Activated CD8-positive, alpha-beta memory T cell treated with anti-CD3 and anti-CD28 coated beads for 36 hours (primary cell): ENCODE measurements around the gene NTRK3. TPM values are rescaled to one million over a fixed set of nuclear protein-coding genes. Genes with fewer than 3 reads are reported as not detected.

ENCODE experiments used
- CTCF ChIA-PET: fragments of 350-600 bp; sonication (Branson Sonifier 250); formaldehyde crosslinking; loops from one replicate; lab custom pipeline; 2021; ENCODE audit warnings: antibody characterized with exemption; lab: Charles Lee
- POLR2A ChIA-PET: fragments of 350-600 bp; sonication (Branson Sonifier 250); formaldehyde crosslinking; loops from one replicate; lab custom pipeline; 2021; ENCODE audit warnings: antibody characterized with exemption; lab: Charles Lee
- total RNA-seq, 2 experiments: library from RNA; stranded (reverse); gene quantifications; one replicate each; pipeline ENCODE4 v1.2.3, GENCODE V29; 2021

NTRK3 gene
- total RNA-seq, 2 experiments from 2014 or later, result not detected

DNA sequence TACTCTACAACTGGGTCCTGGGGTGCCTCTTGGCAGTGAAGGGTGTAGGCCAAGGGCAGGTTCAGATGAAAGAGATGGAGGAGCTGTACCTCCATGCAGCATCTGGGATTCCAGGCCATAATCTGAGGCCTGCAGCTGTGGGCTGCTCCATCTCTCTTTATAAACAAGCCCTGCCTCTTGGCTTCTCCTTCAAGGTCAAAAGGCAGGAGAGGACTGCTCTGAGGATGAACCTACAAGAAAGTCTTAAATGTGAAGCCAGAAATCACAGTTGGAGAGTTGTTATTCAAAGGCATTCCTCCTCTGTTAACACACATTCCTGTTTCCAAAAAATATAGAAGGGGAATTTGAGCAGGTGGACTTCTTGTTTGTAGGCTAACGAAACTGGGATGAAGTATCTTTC, 355.5 kb downstream of the NTRK3 start:
- POLR2A ChIA-PET, result no interaction called here
- CTCF ChIA-PET, result no interaction called here

DNA sequence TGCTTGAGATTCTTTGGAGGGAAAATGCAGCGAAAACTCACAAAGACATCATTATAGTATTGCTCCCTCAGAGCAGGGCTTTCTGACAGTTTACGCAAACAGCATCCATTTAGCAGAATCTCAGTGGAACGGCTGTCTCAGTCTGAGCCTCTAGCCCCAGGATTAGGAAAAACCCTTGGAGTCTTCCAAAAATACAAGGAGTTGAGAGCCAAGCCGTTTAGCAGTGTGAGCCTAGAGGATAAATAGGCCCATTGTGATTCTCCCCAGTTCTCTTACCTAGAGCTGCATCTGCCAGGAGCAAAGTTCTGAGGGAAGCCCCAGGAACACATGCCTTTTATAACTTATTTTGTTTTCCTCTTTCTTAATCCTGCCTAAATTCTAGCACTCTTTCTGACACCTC, 359.6 kb downstream of the NTRK3 start:
- ChIA-PET POLR2A (no interaction called here), CTCF (no interaction called here)

DNA sequence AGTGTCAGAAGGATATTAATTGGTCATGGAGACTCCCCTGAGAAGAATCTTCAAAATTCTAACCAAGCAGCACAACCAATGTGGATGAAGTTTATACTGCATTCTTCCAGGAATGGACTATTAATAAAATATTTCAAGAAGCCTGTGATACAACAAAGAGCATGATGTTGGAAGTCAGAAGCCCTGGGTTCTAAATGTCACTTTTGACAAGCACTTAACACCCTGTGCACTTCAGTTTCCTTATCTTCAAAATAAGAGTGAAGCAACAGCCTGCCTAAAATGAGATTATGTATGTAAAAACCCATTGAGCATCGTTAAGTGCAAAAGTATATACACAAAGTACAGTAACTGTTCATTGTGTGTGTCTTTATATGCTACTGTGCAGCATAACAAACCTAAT, 369.4 kb downstream of the NTRK3 start:
- POLR2A ChIA-PET, result no interaction called here
- CTCF ChIA-PET, result no interaction called here

DNA sequence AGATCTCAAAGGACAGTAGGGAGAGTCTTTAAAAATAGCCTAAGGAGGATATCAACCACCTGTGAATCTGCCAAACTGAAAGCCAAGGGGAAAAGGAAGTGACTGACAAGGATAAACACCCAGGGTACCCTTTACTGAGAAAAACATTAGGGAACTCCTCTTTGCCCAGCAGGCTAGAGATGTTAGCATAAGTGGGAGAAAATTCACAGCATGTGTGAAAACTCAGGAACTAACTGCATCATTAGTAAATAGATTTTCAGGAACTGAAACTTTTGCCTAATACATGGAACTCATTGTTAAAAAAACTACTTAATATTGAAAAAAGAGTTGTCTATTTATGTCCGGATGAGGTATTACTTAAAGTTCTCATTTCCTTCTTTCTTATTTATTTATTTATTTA, 375.5 kb downstream of the NTRK3 start:
- CTCF ChIA-PET, result no interaction called here
- POLR2A ChIA-PET, result no interaction called here

DNA sequence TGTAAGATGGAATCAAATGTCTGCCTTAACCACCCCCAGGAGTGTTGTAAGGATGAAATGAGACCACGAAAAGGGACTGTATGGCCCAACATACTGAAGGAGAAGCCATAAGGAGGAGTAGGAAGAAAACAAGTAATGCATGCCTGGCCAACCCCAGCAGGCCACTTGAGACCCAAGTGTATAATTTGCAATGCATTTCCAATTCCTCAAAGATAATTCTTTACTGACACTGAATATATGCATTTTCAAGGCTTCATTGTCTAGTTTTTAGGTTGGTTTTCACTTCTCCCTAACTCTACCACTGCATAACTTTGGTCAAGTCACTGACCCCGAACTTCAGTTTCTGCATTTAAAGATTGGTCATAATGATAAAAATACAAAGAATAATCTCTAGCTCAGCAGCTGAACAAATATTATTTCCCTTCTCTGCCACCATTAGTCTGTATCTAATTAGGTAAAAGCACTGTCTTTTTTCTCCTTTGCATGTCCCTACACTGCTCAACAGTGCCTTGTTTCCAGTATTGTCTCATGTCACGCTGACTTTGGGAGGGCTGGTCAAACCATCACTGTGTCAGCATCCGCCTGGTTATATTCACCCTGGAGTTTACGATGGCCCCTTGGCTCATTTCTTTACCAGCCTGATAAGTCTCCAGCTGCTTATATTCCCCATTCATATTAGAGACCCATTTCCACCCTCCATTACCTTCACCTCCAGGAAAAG, 378.6 kb downstream of the NTRK3 start:
- POLR2A ChIA-PET, result no interaction called here
- CTCF ChIA-PET, result no interaction called here

DNA sequence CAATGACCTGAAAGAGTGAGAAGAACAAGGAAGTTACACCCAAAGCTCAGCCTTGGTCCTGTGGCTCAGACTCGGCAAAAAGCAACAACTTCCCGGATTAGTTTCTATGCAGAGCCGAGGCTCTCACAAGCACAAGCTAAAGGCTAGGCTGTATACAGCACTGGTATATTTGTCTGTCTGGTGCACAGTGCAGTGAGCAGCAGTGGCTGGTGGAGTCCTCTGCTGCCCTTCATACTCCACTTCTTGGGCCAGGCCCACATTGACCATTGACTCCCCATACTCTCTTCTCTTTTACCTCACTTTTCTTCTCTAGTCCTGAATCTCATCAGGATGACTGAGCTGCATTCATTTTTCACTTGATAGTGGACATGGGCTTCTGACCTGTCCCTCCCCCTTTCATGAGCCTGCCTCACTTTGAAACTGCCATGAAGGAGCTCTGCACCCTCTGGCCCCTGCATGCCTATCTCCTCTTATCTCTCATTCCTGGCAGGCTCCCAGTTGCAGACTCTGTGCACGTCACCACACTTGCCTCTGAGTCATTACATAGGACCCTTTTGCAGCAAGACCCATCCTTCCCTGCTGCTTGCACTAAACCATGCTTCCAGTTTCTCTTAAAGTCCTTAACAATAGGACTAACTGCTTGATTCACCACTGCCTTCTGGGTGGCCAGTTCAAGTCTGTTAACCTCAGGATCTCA, 379.3 kb downstream of the NTRK3 start:
- CTCF ChIA-PET, result no interaction called here

DNA sequence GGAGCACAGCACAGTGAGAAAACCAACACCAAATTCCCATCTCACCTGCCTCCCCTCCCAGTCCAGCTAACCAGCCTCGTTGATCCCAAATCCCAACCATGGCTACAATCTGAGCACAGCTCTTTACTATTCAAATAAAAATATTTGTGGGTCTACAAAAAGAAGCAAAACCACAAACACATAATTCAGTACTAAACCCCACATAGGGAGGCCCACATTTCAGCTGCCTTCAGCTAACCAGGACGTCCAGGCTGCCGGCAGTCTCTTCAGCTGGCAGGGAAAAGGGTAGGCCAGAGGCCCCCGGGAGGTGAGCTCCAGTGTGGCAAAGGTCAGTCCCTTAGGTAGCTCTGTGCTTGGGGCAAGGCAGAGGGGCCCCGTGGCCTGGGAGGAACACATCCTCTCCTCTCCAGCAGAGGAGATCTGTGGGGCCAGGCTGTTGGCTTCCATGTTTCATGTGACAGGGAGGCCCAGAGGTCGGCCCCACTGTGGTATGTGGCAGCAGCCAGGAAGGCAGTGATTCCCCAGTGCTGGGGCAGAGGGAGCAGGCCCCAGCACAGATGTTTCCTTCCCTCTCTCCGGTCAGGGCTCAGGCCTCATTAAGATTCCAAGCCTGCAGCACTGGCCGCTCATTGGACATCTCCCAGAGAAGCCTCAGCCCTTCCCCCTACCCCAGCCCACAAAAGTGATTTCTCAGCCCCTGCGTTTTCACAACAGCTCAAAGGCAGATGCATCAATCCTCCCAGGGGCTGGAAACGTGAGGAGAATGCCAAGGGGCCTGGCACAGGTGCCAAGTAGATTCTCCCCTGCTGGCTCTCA, 381.4 kb downstream of the NTRK3 start:
- POLR2A ChIA-PET, result no interaction called here

More for the DNA sequence above, 379.3 kb downstream of the NTRK3 start:
- POLR2A ChIA-PET, result no interaction called here

DNA sequence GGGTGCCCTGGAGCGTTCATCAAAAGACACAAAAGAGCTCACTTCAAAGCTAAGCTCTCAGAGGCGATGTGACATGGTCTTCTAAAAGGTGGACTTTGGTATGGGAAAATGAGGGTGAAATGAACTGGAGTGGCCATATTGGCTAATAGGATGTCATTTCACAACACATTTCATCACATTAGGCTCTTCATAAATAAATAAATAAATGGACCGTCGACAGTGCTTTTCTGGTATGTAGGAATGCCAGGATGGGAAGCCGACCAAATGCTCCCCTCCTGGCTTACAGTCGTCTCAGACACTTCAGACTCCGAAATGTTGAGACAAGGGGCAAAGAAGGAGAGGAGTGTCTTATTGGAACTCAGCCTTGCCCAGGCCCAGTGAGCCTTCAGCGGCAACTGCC, 383.0 kb downstream of the NTRK3 start:
- ChIA-PET POLR2A (no interaction called here), CTCF (no interaction called here)

More for the DNA sequence above, 381.4 kb downstream of the NTRK3 start:
- CTCF ChIA-PET, result no interaction called here

DNA sequence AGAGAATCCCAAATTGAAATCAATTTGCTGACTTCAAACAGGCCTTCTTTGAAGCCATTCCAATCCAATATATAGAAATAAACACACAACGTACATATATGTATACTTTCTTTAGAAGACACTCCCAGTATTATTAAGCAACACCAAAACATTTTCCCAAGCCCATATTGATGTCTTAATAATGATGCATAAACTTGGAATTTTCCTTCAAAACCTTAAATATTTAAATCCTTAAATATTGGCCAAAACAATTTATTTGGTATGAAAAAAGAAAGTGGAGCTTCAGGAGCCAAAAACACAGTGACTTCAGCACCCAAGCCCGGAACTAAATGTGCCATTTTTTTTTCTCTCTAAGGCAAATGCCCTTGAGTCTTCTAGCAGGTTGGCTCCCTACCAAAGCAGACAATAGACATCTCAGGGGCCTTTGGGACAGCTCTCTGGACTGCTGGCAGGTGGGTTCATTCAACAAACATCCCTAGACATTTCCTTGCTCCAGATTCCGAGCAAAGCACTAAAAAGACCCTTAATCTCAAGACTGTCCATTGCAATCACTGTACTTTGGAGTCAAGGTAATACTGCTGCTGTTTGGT, 384.7 kb downstream of the NTRK3 start:
- ChIA-PET CTCF (no interaction called here), POLR2A (no interaction called here)

DNA sequence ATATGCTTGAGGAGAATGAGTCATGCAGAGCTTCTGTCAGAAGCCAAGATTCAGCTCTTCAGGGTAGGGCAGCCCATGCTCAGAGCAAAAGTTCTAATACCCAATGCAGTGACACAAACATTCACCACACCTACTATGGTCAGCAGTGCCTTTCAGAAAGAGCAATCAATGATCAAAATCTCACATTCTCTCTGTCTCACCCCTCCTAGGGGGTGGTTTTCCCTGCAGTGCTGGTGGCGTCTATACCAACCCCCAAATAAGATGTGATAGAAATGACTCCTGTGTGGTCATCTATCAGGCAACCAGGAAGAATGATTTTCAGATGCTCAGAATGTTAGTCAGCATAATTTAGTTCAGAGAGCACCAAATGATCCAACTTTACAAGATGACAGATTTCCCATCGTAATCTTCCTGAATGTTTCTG, 385.3 kb downstream of the NTRK3 start:
- ChIA-PET POLR2A (no interaction called here), CTCF (no interaction called here)

DNA sequence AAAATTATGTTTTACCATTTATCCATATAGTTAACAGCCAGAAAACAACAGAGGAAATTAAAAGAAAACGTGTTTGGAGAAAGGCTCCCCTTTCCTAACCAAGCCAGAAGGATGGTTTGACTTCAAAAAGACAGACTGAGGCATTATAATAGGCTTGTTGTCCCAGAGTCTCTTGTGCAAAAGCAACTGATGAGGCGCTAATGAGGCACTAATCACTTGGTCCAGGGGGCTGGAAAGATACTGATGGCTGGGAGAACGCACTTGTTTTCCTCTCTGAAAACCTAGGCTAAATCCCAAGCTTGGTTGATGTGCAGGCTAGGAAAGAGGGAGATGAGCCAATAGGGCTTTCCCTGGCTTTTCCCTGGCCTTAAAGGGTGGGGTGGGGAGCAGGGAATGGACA, 389.6 kb downstream of the NTRK3 start:
- CTCF ChIA-PET, result no interaction called here
- POLR2A ChIA-PET, result no interaction called here

DNA sequence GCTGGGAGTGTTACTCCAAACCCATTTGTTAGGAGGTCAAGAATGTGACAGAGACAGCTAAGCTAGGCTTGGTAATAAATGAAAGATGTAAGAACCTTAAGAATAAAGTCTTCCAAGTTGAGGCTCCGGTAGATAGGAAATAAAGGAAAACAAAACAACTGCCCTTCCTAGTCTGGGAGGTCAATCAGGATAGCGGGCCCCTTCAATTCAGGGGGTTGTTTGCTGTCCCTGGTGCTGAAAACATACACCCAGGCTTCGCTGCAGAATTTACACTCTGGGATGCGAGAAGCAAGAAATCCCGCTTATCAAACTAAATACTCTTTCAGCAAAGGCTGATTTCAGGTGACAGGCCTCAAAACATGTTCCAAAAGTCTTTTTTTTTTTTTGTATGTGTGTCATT, 393.4 kb downstream of the NTRK3 start:
- POLR2A ChIA-PET, result no interaction called here
- CTCF ChIA-PET, result no interaction called here

DNA sequence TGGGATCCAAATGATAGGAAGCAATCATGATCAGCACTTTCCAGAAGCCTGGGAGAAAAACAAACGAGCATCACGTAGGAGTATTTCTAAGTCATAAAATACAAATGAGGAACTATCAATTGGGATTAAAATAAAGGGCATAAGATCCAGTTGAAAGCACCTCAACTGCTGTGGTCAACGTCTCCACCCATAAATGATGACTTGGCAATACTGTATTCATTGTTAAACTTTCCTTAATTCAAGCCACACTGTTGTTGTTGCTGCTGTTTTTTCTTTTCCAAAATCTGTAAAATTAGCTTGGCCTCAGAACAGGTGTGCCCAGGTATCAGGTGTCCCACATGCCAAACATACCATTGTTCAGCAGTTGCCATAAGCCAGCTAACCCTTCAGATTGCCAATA, 395.8 kb downstream of the NTRK3 start:
- ChIA-PET CTCF (no interaction called here), POLR2A (no interaction called here)

DNA sequence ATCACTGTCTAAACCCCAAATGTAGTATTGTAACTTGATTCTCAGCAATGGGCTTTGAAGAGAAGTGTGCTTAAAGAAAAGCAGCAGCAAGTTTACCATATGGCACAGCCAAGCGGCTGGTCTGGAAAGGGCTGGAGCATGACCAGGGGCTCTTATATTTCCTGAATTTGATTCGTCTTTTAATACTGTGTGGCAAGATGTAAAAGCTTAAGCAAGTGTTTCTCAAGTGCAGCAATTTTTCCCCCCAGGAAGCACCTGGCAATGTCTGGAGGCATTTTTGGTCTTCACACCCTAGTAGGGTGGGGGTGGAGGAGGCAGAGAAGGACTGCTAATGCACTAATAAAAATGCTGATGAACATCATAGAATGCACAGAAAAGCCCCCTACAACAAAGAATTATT, 397.9 kb downstream of the NTRK3 start:
- POLR2A ChIA-PET, result no interaction called here
- CTCF ChIA-PET, result no interaction called here

DNA sequence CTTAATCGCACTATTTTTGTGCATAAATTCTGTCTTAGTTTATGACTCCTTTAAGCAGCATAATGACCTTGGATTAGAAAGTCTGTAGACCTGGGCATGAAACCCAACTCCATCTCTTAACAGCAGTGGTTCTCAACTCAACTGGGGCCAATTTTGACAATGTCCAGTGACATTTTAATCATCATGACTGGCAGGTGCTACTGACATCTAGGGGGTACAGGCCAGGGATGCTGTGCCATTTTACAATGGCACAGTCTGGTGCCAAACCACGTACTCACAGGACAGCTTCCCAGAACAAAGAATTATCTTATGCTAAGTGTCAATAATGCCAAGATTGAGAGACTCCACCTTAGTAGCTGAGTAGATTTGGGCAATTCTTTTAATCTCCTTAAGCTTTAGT, 405.0 kb downstream of the NTRK3 start:
- CTCF ChIA-PET, result no interaction called here

DNA sequence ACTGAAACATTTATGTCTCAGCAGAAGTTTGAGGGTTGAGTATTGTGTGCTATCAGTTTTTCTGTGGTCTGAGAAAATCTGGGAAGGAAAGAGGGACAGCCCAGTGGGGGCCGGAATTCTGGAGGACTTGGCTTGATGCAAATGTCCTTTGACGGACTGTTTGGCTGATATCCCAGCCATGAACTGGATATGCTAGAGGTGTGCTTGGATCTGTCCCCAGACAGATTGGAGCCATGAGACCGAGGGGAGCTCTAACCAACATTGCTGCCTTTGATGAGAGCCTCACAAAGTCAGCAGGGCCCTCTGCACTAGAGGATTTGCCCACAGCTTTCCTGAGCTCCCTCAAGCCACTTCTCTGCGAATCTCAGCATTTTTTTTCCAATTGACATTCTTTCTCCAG, 405.6 kb downstream of the NTRK3 start:
- ChIA-PET POLR2A (no interaction called here), CTCF (no interaction called here)

More for the DNA sequence above, 405.0 kb downstream of the NTRK3 start:
- POLR2A ChIA-PET, result no interaction called here

DNA sequence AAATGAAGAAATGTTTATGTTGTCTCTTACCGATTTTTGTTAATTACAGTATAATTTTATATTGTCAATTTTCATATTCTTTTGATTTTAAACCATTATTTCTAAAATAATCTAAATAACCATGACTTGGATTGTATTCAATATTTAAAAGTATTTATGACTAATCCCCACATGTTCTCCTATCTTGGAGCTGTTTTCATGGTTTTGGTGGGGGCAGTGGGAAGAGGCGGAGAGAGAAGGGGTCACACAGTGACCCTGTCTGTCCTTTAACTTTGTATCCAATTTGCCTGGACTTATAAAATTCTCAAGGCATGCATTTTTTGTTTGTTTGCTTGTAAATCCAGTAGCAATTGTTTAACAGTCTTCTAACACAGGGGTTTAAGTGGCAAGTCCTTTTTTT, 407.4 kb downstream of the NTRK3 start:
- ChIA-PET POLR2A (no interaction called here), CTCF (no interaction called here)

DNA sequence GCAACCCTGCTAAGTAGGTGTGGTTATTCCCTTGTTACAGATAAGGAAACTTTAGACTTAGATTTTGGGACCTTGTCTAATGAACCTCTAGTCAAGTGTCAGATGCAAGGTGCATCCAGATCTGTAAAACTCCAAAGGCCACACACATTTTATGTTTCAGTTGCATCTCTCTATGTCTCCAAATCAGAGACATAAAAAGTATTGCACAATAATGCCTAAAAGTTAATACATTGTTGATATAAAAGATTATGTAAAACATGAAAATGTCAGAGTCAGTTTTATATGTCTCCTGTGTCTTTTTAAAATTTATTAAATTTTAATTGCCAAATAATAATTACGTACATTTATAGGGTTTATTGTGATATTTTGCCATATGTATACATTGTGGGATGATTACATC, 408.5 kb downstream of the NTRK3 start:
- ChIA-PET POLR2A (no interaction called here), CTCF (no interaction called here)

DNA sequence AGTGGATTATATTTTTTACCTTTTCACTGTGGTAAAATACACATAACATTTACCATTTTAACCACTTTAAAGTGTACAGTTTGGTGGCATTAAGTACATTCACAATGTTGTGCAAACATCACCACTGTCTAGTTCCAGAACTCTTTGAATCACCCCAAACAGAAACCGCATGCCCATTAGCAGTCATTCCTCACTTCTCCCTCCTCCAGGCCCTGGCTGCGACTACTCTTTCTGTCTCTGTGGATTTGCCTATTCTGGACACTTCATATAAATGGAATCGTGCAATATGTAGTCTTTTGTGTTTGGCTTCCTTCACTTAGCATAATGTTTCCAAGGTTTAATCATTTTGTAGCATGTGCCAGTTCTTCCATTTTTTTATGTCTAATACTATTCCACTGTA, 409.8 kb downstream of the NTRK3 start:
- POLR2A ChIA-PET, result no interaction called here
- CTCF ChIA-PET, result no interaction called here

DNA sequence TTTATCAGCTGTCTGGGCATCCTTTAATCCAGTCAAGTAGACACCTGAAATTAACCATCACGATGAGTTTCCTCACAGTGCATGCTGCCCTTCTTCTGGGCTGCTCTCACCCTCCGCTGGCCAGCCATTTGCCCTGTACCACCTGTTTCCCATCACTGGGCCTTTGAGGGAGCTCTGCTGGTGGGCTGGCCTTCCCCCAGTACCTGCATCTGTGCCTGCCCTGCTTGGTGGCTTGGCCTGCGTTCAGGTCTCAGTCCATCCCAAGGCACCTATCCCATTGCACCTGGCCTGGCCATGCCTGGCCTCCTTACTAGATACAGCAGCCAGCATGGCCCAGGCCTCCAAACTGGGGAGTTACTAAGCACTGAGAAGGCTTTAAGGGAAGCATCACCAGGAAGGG, 413.2 kb downstream of the NTRK3 start:
- CTCF ChIA-PET, result no interaction called here
- POLR2A ChIA-PET, result no interaction called here
